GM19397 (cell line): Measurements from ENCODE around the gene BRS3.

Experiments used
- ATAC-seq: cut with Tn5 transposase; IDR thresholded peaks from one replicate; pipeline ENCODE4 v1.9.1; 2021; ENCODE audit warnings: mild to moderate bottlenecking, moderate library complexity; ENCODE audit not compliant: unreplicated experiment

BRS3 gene

GRCh38 chrX:136493011-136493410 is 5.3 kb downstream of the BRS3 start:
- no peak for ATAC-seq

GRCh38 chrX:136495043-136495442 is 7.3 kb downstream of the BRS3 start:
- ATAC-seq: no peak

- no peak for ATAC-seq
Observed at GRCh38 chrX:136496186-136496763, 8.5 kb downstream of the BRS3 start.

GRCh38 chrX:136496764-136497555 is 9.2 kb downstream of the BRS3 start:
- ATAC-seq: peak; percentile 86

GRCh38 chrX:136497556-136498052 is 9.9 kb downstream of the BRS3 start, which contains the start of gene HTATSF1:
TSS of gene HTATSF1 (plus strand) at chrX:136497592. CDS start at chrX:136497685, 93 bp downstream.
- peak; percentile 9 for ATAC-seq

- no peak for ATAC-seq
Observed at GRCh38 chrX:136519069-136519468, 31.3 kb downstream of the BRS3 start.

- no peak for ATAC-seq
Observed at GRCh38 chrX:136523770-136524169, 36.0 kb downstream of the BRS3 start.

- no peak for ATAC-seq
Observed at GRCh38 chrX:136525738-136526606, 38.2 kb downstream of the BRS3 start.

- ATAC-seq: no peak
Observed at GRCh38 chrX:136528645-136529315, 41.0 kb downstream of the BRS3 start.

GRCh38 chrX:136529795-136530194 is 42.0 kb downstream of the BRS3 start:
- no peak for ATAC-seq

- no peak for ATAC-seq
Observed at GRCh38 chrX:136531951-136532350, 44.2 kb downstream of the BRS3 start, which contains the start of gene VGLL1. TSS of gene VGLL1 (plus strand) at chrX:136532215. CDS start at chrX:136536021, 3,806 bp downstream.

GRCh38 chrX:136534131-136534530 is 46.4 kb downstream of the BRS3 start:
- ATAC-seq: no peak

- ATAC-seq: no peak
Observed at GRCh38 chrX:136538811-136539210, 51.1 kb downstream of the BRS3 start.

- ATAC-seq: no peak
Observed at GRCh38 chrX:136540226-136540625, 52.5 kb downstream of the BRS3 start.

GRCh38 chrX:136541294-136541693 is 53.5 kb downstream of the BRS3 start:
- no peak for ATAC-seq

- no peak for ATAC-seq
Observed at GRCh38 chrX:136542281-136542680, 54.5 kb downstream of the BRS3 start.
